SK-N-SH (cell line): ENCODE measurements around the gene C11orf98. TPM values are rescaled to one million over a fixed set of nuclear protein-coding genes. Genes with fewer than 3 reads are reported as not detected.
A peak's percentile ranks its signal among the peaks of the same experiment; 100 is the strongest.
"Not testable (repeated sequence)": the region's sequence is repeated elsewhere in the genome, so short reads cannot be mapped to it uniquely, and the experiment has no call there.

ENCODE experiments used
- CTCF ChIA-PET: fragments of 300-600, 350-600 bp; formaldehyde crosslinking; extraction: SDS; loops from one replicate; lab custom pipeline; 2021; lab: Yijun Ruan, JAX
- POLR2A ChIA-PET: fragments of 350-600 bp; sonication (Branson Sonifier 250); formaldehyde crosslinking; extraction: SDS; loops from one replicate; lab custom pipeline; 2020; ENCODE audit warnings: antibody characterized with exemption, inconsistent platforms; lab: Yijun Ruan, JAX
- DNase-seq: peaks from one replicate; pipeline ENCODE4 v3.0.0; 2012
- H2AFZ ChIP-seq: fragments of 200-600 bp; sonication (generic); 2 replicates; pipeline ENCODE4 v1.8.1; 2016; ENCODE audit warnings: antibody characterized with exemption, mild to moderate bottlenecking, low read depth
- H3F3A ChIP-seq: fragments of 200-600 bp; sonication (generic); replicated peaks from 2 replicates; pipeline ENCODE3; 2016; ENCODE audit warnings: antibody characterized with exemption, mild to moderate bottlenecking; ENCODE audit not compliant: insufficient read depth
- H3K27ac ChIP-seq, 2 experiments: fragments of 200-500 bp in 1 of 2; fragments of 200-600 bp in 1 of 2; sonication (Bioruptor generic) in 1 of 2; sonication (generic), shearing (Covaris generic) in 1 of 2; 2 replicates each; pipeline versions ENCODE4 v1.5.1 to v1.6.1; 2014 to 2016; ENCODE audit warnings: low read depth in 2 of 2, inconsistent platforms in 1 of 2, low read length in 1 of 2, mild to moderate bottlenecking in 1 of 2, mixed read lengths in 1 of 2
- H3K27me3 ChIP-seq: fragments of 200-600 bp; sonication (generic), shearing (Covaris generic); 2 replicates; pipeline ENCODE4 v1.6.1; 2016; ENCODE audit warnings: mixed run types; ENCODE audit not compliant: insufficient read depth
- H3K36me3 ChIP-seq, 2 experiments: fragments of 200-500 bp in 1 of 2; fragments of 200-600 bp in 1 of 2; sonication (Bioruptor generic) in 1 of 2; sonication (generic) in 1 of 2; replicated peaks in 1 of 2; 2 replicates each; pipeline versions ENCODE3 to v1.5.1; 2014 to 2016; ENCODE audit warnings: low read length in 1 of 2, mild to moderate bottlenecking in 1 of 2; ENCODE audit not compliant: insufficient read depth in 2 of 2, control insufficient read depth in 1 of 2
- H3K4me1 ChIP-seq, 2 experiments: fragments of 200-500 bp in 1 of 2; fragments of 200-600 bp in 1 of 2; sonication (Bioruptor generic) in 1 of 2; sonication (generic), shearing (Covaris generic) in 1 of 2; 2 replicates each; pipeline versions ENCODE4 v1.5.1 to v1.6.1; 2014 to 2016; ENCODE audit warnings: low read depth in 1 of 2, low read length in 1 of 2, mixed run types in 1 of 2; ENCODE audit not compliant: insufficient read depth in 2 of 2, control insufficient read depth in 1 of 2
- H3K4me2 ChIP-seq: fragments of 200-600 bp; sonication (generic), shearing (Covaris generic); 2 replicates; pipeline ENCODE4 v1.6.1; 2017; ENCODE audit warnings: mixed run types
- H3K4me3 ChIP-seq, 2 experiments: fragments of 200-500 bp in 1 of 2; fragments of 200-600 bp in 1 of 2; sonication (Bioruptor generic) in 1 of 2; sonication (generic), shearing (Covaris generic) in 1 of 2; 2 replicates each; pipeline versions ENCODE4 v1.5.1 to v1.8.1; 2014 to 2016; ENCODE audit warnings: low read depth in 2 of 2, inconsistent platforms in 1 of 2, low read length in 1 of 2, mild to moderate bottlenecking in 1 of 2, mixed read lengths in 1 of 2, moderate library complexity in 1 of 2
- H3K79me2 ChIP-seq: fragments of 200-600 bp; sonication (generic); 2 replicates; pipeline ENCODE4 v1.8.1; 2017; ENCODE audit warnings: mild to moderate bottlenecking; ENCODE audit not compliant: insufficient read depth
- H3K9ac ChIP-seq: fragments of 200-600 bp; sonication (generic); 2 replicates; pipeline ENCODE4 v1.6.1; 2017; ENCODE audit warnings: mixed run types
- H3K9me2 ChIP-seq: fragments of 200-600 bp; sonication (generic); 2 replicates; pipeline ENCODE4 v1.6.1; 2017; ENCODE audit warnings: mixed run types
- H3K9me3 ChIP-seq: fragments of 200-600 bp; sonication (generic); 2 replicates; pipeline ENCODE4 v1.6.1; 2017; ENCODE audit warnings: mixed run types, mild to moderate bottlenecking, moderate library complexity
- H4K20me1 ChIP-seq: fragments of 200-600 bp; sonication (generic); 2 replicates; pipeline ENCODE4 v1.6.1; 2017; ENCODE audit warnings: mild to moderate bottlenecking, mixed run types; ENCODE audit not compliant: insufficient read depth
- CTCF ChIP-seq: fragments of 200-600 bp; sonication (generic); IDR thresholded peaks from 2 replicates; pipeline ENCODE4 v1.6.1; 2017; ENCODE audit warnings: antibody characterized with exemption, mild to moderate bottlenecking, moderate library complexity
- ELF1 ChIP-seq: IDR thresholded peaks from 2 replicates; pipeline ENCODE4 v1.4.0; 2012
- EZH2phosphoT487 ChIP-seq: fragments of 200-600 bp; sonication (generic); IDR thresholded peaks from 2 replicates; pipeline ENCODE4 v1.6.1; 2017; ENCODE audit warnings: low read depth, mixed run types, mild to moderate bottlenecking, antibody characterized with exemption, moderate library complexity, borderline replicate concordance
- FOSL2 ChIP-seq: IDR thresholded peaks from 2 replicates; pipeline ENCODE4 v1.4.0; 2012; ENCODE audit warnings: low read depth, mild to moderate bottlenecking, moderate library complexity, borderline replicate concordance
- FOXJ3 ChIP-seq: sonication (generic); formaldehyde crosslinking; IDR thresholded peaks from 2 replicates; pipeline ENCODE4 v1.5.1; 2020; ENCODE audit warnings: mild to moderate bottlenecking, missing genetic modification reagents
- FOXM1 ChIP-seq: IDR thresholded peaks from 2 replicates; pipeline ENCODE4 v1.4.0; 2012; ENCODE audit warnings: low read depth, mild to moderate bottlenecking
- GATA2 ChIP-seq: sonication (generic); formaldehyde crosslinking; IDR thresholded peaks from 2 replicates; pipeline ENCODE4 v1.5.0; 2020; ENCODE audit warnings: mild to moderate bottlenecking, missing genetic modification reagents
- JUND ChIP-seq: IDR thresholded peaks from 2 replicates; pipeline ENCODE4 v1.4.0; 2012
- MAX ChIP-seq: IDR thresholded peaks from 2 replicates; pipeline ENCODE4 v1.4.0; 2012; ENCODE audit warnings: low read depth
- MEF2A ChIP-seq: IDR thresholded peaks from 2 replicates; pipeline ENCODE4 v1.4.0; 2012; ENCODE audit warnings: low read depth, borderline replicate concordance
- MXI1 ChIP-seq: IDR thresholded peaks from 2 replicates; pipeline ENCODE4 v1.6.1; 2012; ENCODE audit warnings: mild to moderate bottlenecking, low read depth, low read length, improper control_type of control experiment
- RCOR1 ChIP-seq: fragments of 150-350 bp; IDR thresholded peaks from 2 replicates; pipeline ENCODE4 v1.6.1; 2017; ENCODE audit warnings: antibody characterized with exemption, low read length
- SIN3A ChIP-seq: IDR thresholded peaks from 2 replicates; pipeline ENCODE4 v1.6.1; 2012; ENCODE audit warnings: low read depth, mild to moderate bottlenecking, low read length, moderate library complexity, borderline replicate concordance
- SMC3 ChIP-seq: IDR thresholded peaks from 2 replicates; pipeline ENCODE4 v1.6.1; 2012; ENCODE audit warnings: low read depth, low read length, improper control_type of control experiment
- TCF12 ChIP-seq: IDR thresholded peaks from 2 replicates; pipeline ENCODE4 v1.4.0; 2012
- TEAD4 ChIP-seq: IDR thresholded peaks from 2 replicates; pipeline ENCODE4 v1.4.0; 2012; ENCODE audit warnings: mild to moderate bottlenecking, borderline replicate concordance; ENCODE audit not compliant: insufficient read depth
- USF2 ChIP-seq: fragments of 150-350 bp; IDR thresholded peaks from 2 replicates; pipeline ENCODE4 v1.6.1; 2017; ENCODE audit warnings: antibody characterized with exemption, low read length, low read depth, borderline replicate concordance
- YY1 ChIP-seq: IDR thresholded peaks from 2 replicates; pipeline ENCODE4 v1.4.0; 2012; ENCODE audit warnings: low read depth, mild to moderate bottlenecking
- WGBS: methylation state at CpG from one replicate; pipeline ENCODE4 v1.1.6; 2017; ENCODE audit warnings: low lambda C conversion rate; 5-methylcytosine and 5-hydroxymethylcytosine counted together
- polyA plus RNA-seq, 3 experiments: library from polyadenylated mRNA; depleted of rRNA; stranded (reverse); fragments of >200 nt; gene quantifications; 2 replicates each; pipeline ENCODE4 v1.2.3, GENCODE V29; 2012

The C11orf98 gene
- polyA plus RNA-seq, 1 of the 3 experiments (the other 2 are of a cell fraction), result 126 TPM

GRCh38 chr11:62676698-62677097, 11.7 kb upstream of the C11orf98 start:
- CTCF ChIA-PET, result interaction anchor here (0.7 to 1.7 kb wide), 4 partner anchors 18 to 282 kb away, joined by 3 to 7 read pairs (median 4); partner anchors contain the start of gene EML3
- 60% methylated on average over 5 of the region's 6 CpGs for WGBS

GRCh38 chr11:62675415-62675814, 10.4 kb upstream of the C11orf98 start:
- not testable (repeated sequence) for H3K9me3 ChIP-seq, H2AFZ ChIP-seq, H3K27ac ChIP-seq, H3K9me2 ChIP-seq, H3K4me2 ChIP-seq, H3K27me3 ChIP-seq, H3K9ac ChIP-seq, H4K20me1 ChIP-seq, H3K4me3 ChIP-seq, DNase-seq
- 93% methylated on average over 10 of the region's 10 CpGs for WGBS
- Histone ChIP-seq H3K4me1 (peaks cover 18 to 24% of the 10 kb centered on the region in 2 experiments; a peak in 3 of 4 replicates), H3F3A (peaks cover 44% of the 10 kb centered on the region), H3K36me3 (peaks cover 19 to 26% of the 10 kb centered on the region in 2 experiments), H3K79me2 (peaks cover 80% of the 10 kb centered on the region)
- ChIA-PET POLR2A (interaction anchor here (2.6 kb wide), 1 partner anchor 10 kb away, joined by 13 read pairs; the partner anchor contains the start of genes C11orf98 and CSKMT), CTCF (interaction anchor here (1.3 kb wide), 1 partner anchor 50 kb away, joined by 3 read pairs; no protein-coding TSS in a partner anchor)

More at GRCh38 chr11:62676698-62677097, 11.7 kb upstream of the C11orf98 start:
- Histone ChIP-seq H2AFZ (no peak overlapping the region), H3K36me3 (peaks cover 19 to 26% of the 10 kb centered on the region in 2 experiments), H3K79me2 (peaks cover 71% of the 10 kb centered on the region), H3K9ac (no peak overlapping the region), H3K4me3 (no peak overlapping the region), H3K9me2 (no peaks in the 10 kb centered on the region), H3K9me3 (no peaks in the 10 kb centered on the region), H4K20me1 (no peaks in the 10 kb centered on the region), H3K27ac (0 out of 4 replicates have a peak overlapping the region, but pooled peaks of 1 of the 2 experiments have one; percentile 2), H3F3A (peaks cover 50% of the 10 kb centered on the region), H3K4me2 (no peak overlapping the region), H3K27me3 (no peaks in the 10 kb centered on the region), H3K4me1 (peaks cover 18 to 24% of the 10 kb centered on the region in 2 experiments; a peak in 3 of 4 replicates)
- DNase-seq, result no peak
- TF ChIP-seq FOXM1 (no peak), EZH2phosphoT487 (no peak), SIN3A (no peak), MAX (no peak), SMC3 (no peak), FOSL2 (no peak), FOXJ3 (CRISPR knock-in tag) (no peak), GATA2 (CRISPR knock-in tag) (no peak), YY1 (no peak)
- POLR2A ChIA-PET, result interaction anchor here (1.2 to 2.6 kb wide), 3 partner anchors 12 to 165 kb away, joined by 3 to 13 read pairs (median 3); partner anchors contain the start of genes C11orf98, CSKMT and HNRNPUL2

GRCh38 chr11:62673196-62673525, 8.2 kb upstream of the C11orf98 start:
- CTCF ChIA-PET, result interaction anchor here (1.0 to 2.0 kb wide), 5 partner anchors 17 to 208 kb away, joined by 3 to 6 read pairs (median 4); partner anchors contain the start of genes LRRN4CL and SLC3A2
- Histone ChIP-seq H3K9me3 (no peaks in the 10 kb centered on the region), H4K20me1 (no peaks in the 10 kb centered on the region), H3K27ac (peak overlapping the region in 1 of 2 experiments; percentile 80; a peak in 1 of 4 replicates), H3K4me1 (peaks cover 23 to 31% of the 10 kb centered on the region in 2 experiments; a peak in 3 of 4 replicates), H2AFZ (no peak overlapping the region), H3K4me2 (peak overlapping the region; percentile 97), H3K4me3 (peak overlapping the region; percentile 68 to 90; a peak in 1 of 4 replicates), H3K79me2 (peaks cover 78% of the 10 kb centered on the region), H3K36me3 (peaks cover 19 to 26% of the 10 kb centered on the region in 2 experiments), H3K9me2 (no peaks in the 10 kb centered on the region), H3F3A (peaks cover 50% of the 10 kb centered on the region), H3K27me3 (no peaks in the 10 kb centered on the region), H3K9ac (no peak overlapping the region)
- DNase-seq, result no peak
- WGBS, result 87% methylated on average over 2 of the region's 2 CpGs
- POLR2A ChIA-PET, result interaction anchor here (1.4 to 2.4 kb wide), 2 partner anchors 8 to 60 kb away, joined by 5 to 12 read pairs; partner anchors contain the start of genes C11orf98, CSKMT and ROM1
- TF ChIP-seq SMC3, result no peak
- no peak for TF ChIP-seq ELF1
- no peak for TF ChIP-seq MAX
- TF ChIP-seq MEF2A, result no peak
- no peak for TF ChIP-seq EZH2phosphoT487
- no peak for TF ChIP-seq GATA2 (CRISPR knock-in tag)
- no peak for TF ChIP-seq FOSL2
- no peak for TF ChIP-seq FOXJ3 (CRISPR knock-in tag)
- TF ChIP-seq USF2, result no peak
- no peak for TF ChIP-seq TEAD4
- TF ChIP-seq JUND, result no peak
- TF ChIP-seq MXI1, result no peak
- no peak for TF ChIP-seq TCF12
- TF ChIP-seq RCOR1, result no peak
- no peak for TF ChIP-seq CTCF
